GM12891 (cell line): ENCODE results near the gene GPC6.

Source experiments
- PAX5 ChIP-seq: IDR thresholded peaks from 2 replicates; pipeline ENCODE4 v1.6.1; 2011; ENCODE audit warnings: low read length, moderate library complexity, mild to moderate bottlenecking; ENCODE audit not compliant: insufficient read depth, severe bottlenecking
- POLR2A ChIP-seq: IDR thresholded peaks from 2 replicates; pipeline ENCODE4 v1.6.1; 2011; ENCODE audit warnings: low read depth, low read length, control low read depth
- POLR2AphosphoS5 ChIP-seq: IDR thresholded peaks from 2 replicates; pipeline ENCODE4 v1.6.1; 2011; ENCODE audit warnings: low read depth, low read length, control low read depth
- SPI1 ChIP-seq: IDR thresholded peaks from 2 replicates; pipeline ENCODE4 v1.6.1; 2011; ENCODE audit warnings: low read depth, low read length, control low read depth
- TAF1 ChIP-seq: IDR thresholded peaks from 2 replicates; pipeline ENCODE4 v1.6.1; 2011; ENCODE audit warnings: low read depth, low read length, control low read depth

GRCh38 chr13:94315188-94315587 lies 1088.6 kb downstream of the GPC6 start:
- TF ChIP-seq SPI1, result no peak
- TF ChIP-seq POLR2A, result no peak
- no peak for TF ChIP-seq POLR2AphosphoS5
- no peak for TF ChIP-seq TAF1
- no peak for TF ChIP-seq PAX5
